Measurements from ENCODE around the gene ATM.

ATM gene

DNA sequence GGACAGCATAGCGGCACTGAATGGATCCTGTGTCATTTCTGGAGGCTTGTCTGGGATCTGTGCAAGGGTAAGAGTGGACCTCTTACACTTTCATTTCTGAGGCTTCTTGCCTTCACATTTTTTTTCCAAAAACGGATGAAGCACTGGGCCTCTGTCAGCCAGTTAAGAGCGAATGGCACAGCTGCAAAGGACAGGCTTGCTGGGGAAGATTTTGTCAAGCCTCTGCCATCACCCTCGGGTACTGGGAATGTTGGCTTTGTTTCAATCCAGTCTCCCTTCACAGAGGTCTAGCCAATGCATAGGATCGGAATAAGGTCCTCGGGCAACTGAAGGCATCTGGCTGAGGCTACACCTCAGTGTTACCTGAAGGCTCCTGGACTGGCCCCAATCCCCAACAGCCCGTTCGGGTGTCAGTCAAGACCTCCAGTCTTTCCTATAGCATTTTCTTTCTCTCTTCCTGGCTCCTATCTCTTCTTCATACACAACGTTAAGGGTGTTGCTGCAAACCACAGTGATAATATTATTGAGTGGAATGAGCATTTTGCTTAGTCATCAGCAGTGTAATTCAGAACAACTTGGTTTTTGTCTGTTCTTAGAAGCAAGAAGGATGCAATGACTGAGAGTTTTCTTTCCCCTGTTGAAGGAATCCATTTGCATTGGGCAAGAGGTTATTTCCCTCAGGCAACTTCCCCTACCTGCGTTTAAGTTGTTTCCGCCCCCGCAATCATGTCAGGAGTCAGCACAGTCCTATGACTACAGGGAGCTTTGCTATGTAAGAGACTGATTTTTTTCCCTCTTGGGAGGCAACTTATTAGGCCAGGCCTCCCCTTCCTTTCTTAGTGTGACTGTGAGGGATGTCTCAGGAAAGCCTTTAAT is 23.2 kb upstream of the ATM start:
- H3K36me3 ChIP-seq (ENCODE audit: insufficient read depth, low read length), result peaks cover 84% of the 10 kb centered on the region
- H3K4me3 ChIP-seq (ENCODE audit: low read depth in 1 of 2, low read length in 2 of 2), result no peak overlapping the region
- TF ChIP-seq EZH2 (IDR thresholded peaks at IDR 0.05; ENCODE audit: borderline replicate concordance, low read depth, low read length, severe bottlenecking), result no peak
- TF ChIP-seq, protein P1, sequence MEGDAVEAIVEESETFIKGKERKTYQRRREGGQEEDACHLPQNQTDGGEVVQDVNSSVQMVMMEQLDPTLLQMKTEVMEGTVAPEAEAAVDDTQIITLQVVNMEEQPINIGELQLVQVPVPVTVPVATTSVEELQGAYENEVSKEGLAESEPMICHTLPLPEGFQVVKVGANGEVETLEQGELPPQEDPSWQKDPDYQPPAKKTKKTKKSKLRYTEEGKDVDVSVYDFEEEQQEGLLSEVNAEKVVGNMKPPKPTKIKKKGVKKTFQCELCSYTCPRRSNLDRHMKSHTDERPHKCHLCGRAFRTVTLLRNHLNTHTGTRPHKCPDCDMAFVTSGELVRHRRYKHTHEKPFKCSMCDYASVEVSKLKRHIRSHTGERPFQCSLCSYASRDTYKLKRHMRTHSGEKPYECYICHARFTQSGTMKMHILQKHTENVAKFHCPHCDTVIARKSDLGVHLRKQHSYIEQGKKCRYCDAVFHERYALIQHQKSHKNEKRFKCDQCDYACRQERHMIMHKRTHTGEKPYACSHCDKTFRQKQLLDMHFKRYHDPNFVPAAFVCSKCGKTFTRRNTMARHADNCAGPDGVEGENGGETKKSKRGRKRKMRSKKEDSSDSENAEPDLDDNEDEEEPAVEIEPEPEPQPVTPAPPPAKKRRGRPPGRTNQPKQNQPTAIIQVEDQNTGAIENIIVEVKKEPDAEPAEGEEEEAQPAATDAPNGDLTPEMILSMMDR (IDR thresholded peaks at IDR 0.05; ENCODE audit: borderline replicate concordance, extremely low read depth, low read length, poor library complexity, severe bottlenecking), result no peak
- no peaks in the 10 kb centered on the region for H3K4me1 ChIP-seq (ENCODE audit: insufficient read depth, low read length)
- peaks cover 99% of the 10 kb centered on the region for H3K79me2 ChIP-seq (ENCODE audit: insufficient read depth, low read length)
- H3K4me2 ChIP-seq (ENCODE audit: insufficient read depth, low read length), result no peak overlapping the region
- no peaks in the 10 kb centered on the region for H3K27me3 ChIP-seq (ENCODE audit: insufficient read depth, low read length, poor library complexity)
- H3K27ac ChIP-seq (ENCODE audit: low read length), result peak overlapping the region; percentile 23; the same call in 1 of the 2 replicates
- H3K9ac ChIP-seq (ENCODE audit: low read depth, low read length), result no peak overlapping the region
- ATAC-seq (ENCODE audit: insufficient read depth, low read depth) (no peak), DNase-seq (no peak)
- H3K9me3 ChIP-seq (ENCODE audit: insufficient read depth, low read length, severe bottlenecking), result peaks cover 8% of the 10 kb centered on the region
- H4K20me1 ChIP-seq (ENCODE audit: insufficient read depth, low read length), result peaks cover 50% of the 10 kb centered on the region
- H2AFZ ChIP-seq (ENCODE audit: low read depth, low read length), result no peak overlapping the region

DNA sequence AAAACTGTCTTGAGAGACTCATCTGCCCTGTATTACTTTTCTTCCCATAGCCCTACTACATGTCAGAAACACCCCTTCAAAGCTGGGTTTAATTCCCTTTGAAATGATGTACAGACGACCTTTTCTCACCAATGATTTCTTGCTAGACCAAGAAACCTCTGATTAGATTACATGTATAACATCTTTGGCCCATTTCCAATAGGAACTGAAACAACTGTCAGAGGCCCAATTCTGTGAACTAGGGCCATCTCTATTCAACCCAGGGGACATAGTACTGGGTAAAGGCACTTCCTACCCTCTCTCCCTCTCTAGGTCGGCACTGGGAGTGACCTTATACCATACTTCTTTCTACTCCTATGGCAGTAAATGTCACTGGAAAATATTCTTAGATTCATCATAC is 19.8 kb upstream of the ATM start:
- Histone ChIP-seq H3K79me2 (ENCODE audit: insufficient read depth, low read length) (peaks cover 100% of the 10 kb centered on the region), H3K9me3 (ENCODE audit: insufficient read depth, low read length, severe bottlenecking) (peaks cover 39% of the 10 kb centered on the region), H3K4me2 (ENCODE audit: insufficient read depth, low read length) (no peak overlapping the region), H3K4me3 (ENCODE audit: low read depth in 1 of 2, low read length in 2 of 2) (no peak overlapping the region), H3K27ac (ENCODE audit: low read length) (no peak overlapping the region), H4K20me1 (ENCODE audit: insufficient read depth, low read length) (peaks cover 48% of the 10 kb centered on the region), H3K4me1 (ENCODE audit: insufficient read depth, low read length) (no peaks in the 10 kb centered on the region), H3K9ac (ENCODE audit: low read depth, low read length) (no peak overlapping the region), H3K27me3 (ENCODE audit: insufficient read depth, low read length, poor library complexity) (no peaks in the 10 kb centered on the region), H3K36me3 (ENCODE audit: insufficient read depth, low read length) (peaks cover 85% of the 10 kb centered on the region), H2AFZ (ENCODE audit: low read depth, low read length) (no peak overlapping the region)
- ATAC-seq (ENCODE audit: insufficient read depth, low read depth), result no peak
- TF ChIP-seq, protein P1 (IDR thresholded peaks at IDR 0.05; ENCODE audit: borderline replicate concordance, extremely low read depth, low read length, poor library complexity, severe bottlenecking), result no peak
- no peak for DNase-seq

DNA sequence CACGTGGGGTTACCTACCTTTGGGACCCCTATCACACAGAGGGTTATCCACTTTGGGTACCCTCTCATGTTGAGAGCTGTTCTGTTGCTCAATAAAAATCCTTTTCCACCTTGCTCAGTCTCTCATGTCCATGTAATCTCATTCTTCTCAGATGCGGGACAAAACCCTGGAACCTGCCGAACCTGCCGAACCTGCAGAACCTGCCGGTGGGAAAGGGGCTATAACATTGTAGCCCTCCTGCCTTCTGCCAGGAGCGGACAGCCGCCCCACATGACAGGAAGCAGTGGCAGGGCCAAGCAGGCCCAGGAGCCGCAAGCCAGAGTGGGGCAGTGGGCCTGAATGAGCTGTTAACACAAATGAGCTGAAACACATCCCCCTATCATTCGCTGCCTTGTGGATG is 18.5 kb upstream of the ATM start:
- DNase-seq, result no peak
- H3K79me2 ChIP-seq (ENCODE audit: insufficient read depth, low read length), result peaks cover 100% of the 10 kb centered on the region
- peaks cover 50% of the 10 kb centered on the region for H3K9me3 ChIP-seq (ENCODE audit: insufficient read depth, low read length, severe bottlenecking)
- H3K27me3 ChIP-seq (ENCODE audit: insufficient read depth, low read length, poor library complexity), result no peaks in the 10 kb centered on the region
- ATAC-seq (ENCODE audit: insufficient read depth, low read depth), result no peak
- H4K20me1 ChIP-seq (ENCODE audit: insufficient read depth, low read length), result peaks cover 36% of the 10 kb centered on the region
- H3K4me3 ChIP-seq (ENCODE audit: low read depth in 1 of 2, low read length in 2 of 2), result no peak overlapping the region
- no peak overlapping the region for H3K9ac ChIP-seq (ENCODE audit: low read depth, low read length)
- no peak overlapping the region for H3K27ac ChIP-seq (ENCODE audit: low read length)
- no peaks in the 10 kb centered on the region for H3K4me1 ChIP-seq (ENCODE audit: insufficient read depth, low read length)
- peaks cover 87% of the 10 kb centered on the region for H3K36me3 ChIP-seq (ENCODE audit: insufficient read depth, low read length)
- TF ChIP-seq, protein P1 (IDR thresholded peaks at IDR 0.05; ENCODE audit: borderline replicate concordance, extremely low read depth, low read length, poor library complexity, severe bottlenecking), result no peak
- TF ChIP-seq EZH2 (IDR thresholded peaks at IDR 0.05; ENCODE audit: borderline replicate concordance, low read depth, low read length, severe bottlenecking), result no peak
- H2AFZ ChIP-seq (ENCODE audit: low read depth, low read length), result no peak overlapping the region
- H3K4me2 ChIP-seq (ENCODE audit: insufficient read depth, low read length), result no peak overlapping the region

Data from DND-41 (cell line).